GM18858 (cell line): Measurements from ENCODE around the gene FNDC3B.

Source experiments
- ATAC-seq: cut with Tn5 transposase; IDR thresholded peaks from one replicate; pipeline ENCODE4 v1.9.1; 2021; ENCODE audit not compliant: unreplicated experiment

The FNDC3B gene

GRCh38 chr3:172111163-172111562 lies 71.8 kb downstream of the FNDC3B start:
- ATAC-seq, result no peak

GRCh38 chr3:172112078-172112733 lies 72.8 kb downstream of the FNDC3B start:
- no peak for ATAC-seq

GRCh38 chr3:172112734-172113120 lies 73.3 kb downstream of the FNDC3B start:
- ATAC-seq, result no peak

DNA sequence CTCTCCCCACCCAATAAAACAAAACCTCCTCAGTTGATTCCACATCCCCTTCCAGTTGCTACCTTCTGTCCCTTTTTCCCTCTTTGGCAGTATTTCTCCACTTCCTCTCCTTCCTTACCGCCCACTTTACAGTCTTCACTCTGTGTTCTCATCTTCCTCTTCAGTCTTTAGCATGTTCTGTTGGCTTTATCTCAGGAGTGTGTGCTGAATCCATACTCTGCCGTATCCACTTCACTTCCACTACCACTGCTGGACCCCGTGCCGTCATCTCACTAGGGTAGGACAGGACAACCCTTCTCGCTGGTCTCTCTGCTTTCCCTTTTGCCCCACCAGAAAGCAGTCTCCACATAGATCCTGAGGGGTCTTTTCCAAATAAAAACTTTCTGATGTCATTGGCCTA lies 74.3 kb downstream of the FNDC3B start:
- ATAC-seq, result no peak

DNA sequence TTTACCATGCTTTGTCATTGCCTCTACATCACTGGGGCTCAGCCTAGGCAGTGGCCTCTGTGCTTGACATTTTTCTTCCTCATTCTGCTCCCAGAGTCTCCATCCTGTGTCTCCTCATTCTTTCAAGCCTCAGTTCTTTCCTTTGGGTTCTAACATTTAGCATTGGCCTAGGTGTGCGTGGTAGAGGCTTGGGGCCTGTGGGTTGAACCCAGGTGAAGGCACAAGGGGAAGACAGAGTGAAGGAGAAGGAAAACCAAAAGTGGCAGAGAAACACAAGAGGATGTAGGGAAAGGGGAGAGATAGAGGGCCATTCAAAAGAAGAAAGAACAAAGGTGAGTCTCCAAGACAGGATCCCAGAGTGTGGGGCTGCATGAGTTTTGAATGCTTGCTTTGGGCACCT lies 75.7 kb downstream of the FNDC3B start:
- no peak for ATAC-seq

GRCh38 chr3:172115787-172116186 lies 76.4 kb downstream of the FNDC3B start:
- ATAC-seq, result no peak

- ATAC-seq, result no peak
Observed at GRCh38 chr3:172118019-172118418, 78.6 kb downstream of the FNDC3B start.

GRCh38 chr3:172119266-172119969 lies 80.0 kb downstream of the FNDC3B start:
- no peak for ATAC-seq

- ATAC-seq, result no peak
Observed at GRCh38 chr3:172120912-172121311, 81.5 kb downstream of the FNDC3B start.

GRCh38 chr3:172121981-172122380 lies 82.6 kb downstream of the FNDC3B start:
- no peak for ATAC-seq

DNA sequence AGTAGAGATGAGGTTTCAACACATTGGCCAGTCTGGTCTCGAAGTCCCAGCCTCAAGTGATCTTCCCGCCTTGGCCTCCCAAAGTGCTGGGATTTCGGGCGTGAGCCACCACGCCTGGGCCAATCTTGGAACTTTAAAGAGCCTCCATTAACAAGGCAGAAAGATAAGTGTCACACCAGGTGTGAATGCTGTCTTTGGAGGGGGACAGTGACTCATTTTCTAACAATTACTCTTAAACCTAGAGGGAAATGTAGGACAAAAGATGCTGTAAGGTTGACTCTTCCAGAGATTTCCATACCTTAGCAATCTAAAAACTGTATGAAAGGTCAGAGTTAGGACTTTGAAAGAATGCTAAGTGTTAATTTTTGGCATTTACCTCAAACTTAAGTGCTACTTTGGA lies 84.9 kb downstream of the FNDC3B start:
- ATAC-seq, result no peak

GRCh38 chr3:172125053-172125452 lies 85.7 kb downstream of the FNDC3B start:
- ATAC-seq, result no peak

GRCh38 chr3:172125963-172126457 lies 86.6 kb downstream of the FNDC3B start:
- no peak for ATAC-seq

DNA sequence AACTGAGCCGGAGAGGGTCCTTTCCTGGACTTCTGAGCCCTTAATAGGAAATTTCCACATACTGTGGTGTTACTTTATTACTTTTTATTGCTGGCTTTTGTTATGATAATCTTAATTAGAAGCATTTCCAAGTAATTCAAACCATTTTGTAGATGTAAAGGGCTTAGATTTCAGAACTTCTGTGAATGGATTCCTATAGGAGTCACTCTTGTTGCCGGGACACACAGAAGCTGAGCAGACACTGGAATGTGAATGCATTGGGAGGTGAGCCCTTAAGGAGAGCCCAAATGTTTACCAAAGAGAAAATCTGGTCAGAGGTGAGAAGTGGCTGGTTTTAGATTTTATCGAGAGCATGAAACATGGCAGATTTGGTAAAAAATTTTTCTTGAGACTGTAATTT lies 87.4 kb downstream of the FNDC3B start:
- ATAC-seq, result no peak

- no peak for ATAC-seq
Observed at GRCh38 chr3:172127141-172127540, 87.8 kb downstream of the FNDC3B start.

- no peak for ATAC-seq
Observed at GRCh38 chr3:172127929-172128580, 88.7 kb downstream of the FNDC3B start.

- ATAC-seq, result no peak
Observed at GRCh38 chr3:172128858-172129257, 89.5 kb downstream of the FNDC3B start.

GRCh38 chr3:172129498-172129849 lies 90.1 kb downstream of the FNDC3B start:
- no peak for ATAC-seq

- ATAC-seq, result no peak
Observed at GRCh38 chr3:172129850-172130716, 90.7 kb downstream of the FNDC3B start.

DNA sequence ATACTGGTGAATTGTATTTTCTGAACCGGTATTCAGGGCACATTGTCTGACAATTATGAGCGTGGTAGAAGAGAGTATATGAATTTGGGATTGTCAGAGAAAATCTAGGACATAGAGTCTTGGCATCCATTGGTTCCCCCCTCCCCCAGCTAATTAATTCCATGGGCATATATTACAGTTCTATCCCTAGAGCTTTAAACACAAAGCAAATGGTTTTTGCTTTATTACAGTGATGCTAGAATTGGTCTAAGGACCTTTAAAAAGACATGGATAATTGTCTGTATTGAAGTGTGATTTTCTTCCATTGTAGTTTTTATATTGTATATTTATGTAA lies 91.3 kb downstream of the FNDC3B start:
- ATAC-seq, result no peak

- no peak for ATAC-seq
Observed at GRCh38 chr3:172131746-172132145, 92.4 kb downstream of the FNDC3B start.
